IMR-90 (cell line): ENCODE measurements around the gene CMTM5. TPM values are rescaled to one million over a fixed set of nuclear protein-coding genes. Genes with fewer than 3 reads are reported as not detected.

Source experiments
- ATAC-seq: fragments of 200-7000 bp; cut with Tn5 transposase; 2 replicates; pipeline ENCODE4 v1.9.1; 2020; ENCODE audit warnings: low read depth, mild to moderate bottlenecking, moderate library complexity
- BruUV-seq: library from RNA; stranded (reverse); fragments of 400-500 nt; replicated peaks from 2 replicates; lab custom pipeline; 2021; lab: Mats Ljungman, UMichigan
- CTCF ChIA-PET: fragments of 300-600 bp; formaldehyde crosslinking; extraction: SDS; loops from one replicate; lab custom pipeline; 2021; ENCODE audit warnings: antibody characterized with exemption; lab: Yijun Ruan, JAX
- POLR2A ChIA-PET: fragments of 300-600 bp; sonication (Branson Sonifier 250); formaldehyde crosslinking; loops from one replicate; lab custom pipeline; 2022; ENCODE audit warnings: antibody characterized with exemption; ENCODE audit not compliant: unreplicated experiment; lab: Charles Lee
- DNase-seq: peaks from one replicate; pipeline ENCODE4 v3.0.0; 2013
- H2AFZ ChIP-seq: replicated peaks from 2 replicates; pipeline ENCODE3; 2013; ENCODE audit warnings: low read length, mild to moderate bottlenecking; ENCODE audit not compliant: poor library complexity
- H2AK5ac ChIP-seq: 2 replicates; pipeline ENCODE4 v1.6.1; 2013; ENCODE audit warnings: low read depth, low read length, inconsistent platforms
- H2AK9ac ChIP-seq: replicated peaks from 2 replicates; pipeline ENCODE3; 2013; ENCODE audit warnings: mild to moderate bottlenecking, low read depth, low read length, moderate library complexity; ENCODE audit not compliant: poor library complexity
- H2BK120ac ChIP-seq: 2 replicates; pipeline ENCODE4 v1.6.1; 2013; ENCODE audit warnings: low read depth, low read length, inconsistent platforms
- H2BK15ac ChIP-seq: 3 replicates; pipeline ENCODE4 v1.6.1; 2013; ENCODE audit warnings: low read depth, low read length, inconsistent platforms
- H2BK20ac ChIP-seq: 2 replicates; pipeline ENCODE4 v1.6.1; 2013; ENCODE audit warnings: low read depth, mild to moderate bottlenecking, inconsistent platforms, low read length, moderate library complexity
- H2BK5ac ChIP-seq: 2 replicates; pipeline ENCODE4 v1.6.1; 2013; ENCODE audit warnings: mild to moderate bottlenecking, low read depth, low read length, inconsistent platforms; ENCODE audit not compliant: poor library complexity, severe bottlenecking
- H3K14ac ChIP-seq: replicated peaks from 2 replicates; pipeline ENCODE4 v1.6.1; 2013; ENCODE audit warnings: low read depth, low read length, inconsistent platforms
- H3K18ac ChIP-seq: 2 replicates; pipeline ENCODE4 v1.6.1; 2013; ENCODE audit warnings: low read depth, low read length, control low read depth
- H3K23ac ChIP-seq: 2 replicates; pipeline ENCODE4 v1.6.1; 2013; ENCODE audit warnings: low read depth, low read length, inconsistent platforms
- H3K27ac ChIP-seq: 2 replicates; pipeline ENCODE4 v1.5.1; 2013; ENCODE audit warnings: mild to moderate bottlenecking, control low read depth, low read length; ENCODE audit not compliant: insufficient read depth
- H3K27me3 ChIP-seq: 2 replicates; pipeline ENCODE4 v1.6.1; 2013; ENCODE audit warnings: low read length; ENCODE audit not compliant: control insufficient read depth, insufficient read depth
- H3K36me3 ChIP-seq: 2 replicates; pipeline ENCODE4 v1.6.1; 2013; ENCODE audit warnings: low read length, mixed read lengths; ENCODE audit not compliant: control insufficient read depth, insufficient read depth
- H3K4ac ChIP-seq: 2 replicates; pipeline ENCODE4 v1.6.1; 2013; ENCODE audit warnings: low read depth, low read length, inconsistent platforms
- H3K4me1 ChIP-seq: 2 replicates; pipeline ENCODE4 v1.6.1; 2013; ENCODE audit warnings: low read length, mixed read lengths; ENCODE audit not compliant: control insufficient read depth, insufficient read depth
- H3K4me2 ChIP-seq: 2 replicates; pipeline ENCODE4 v1.6.1; 2013; ENCODE audit warnings: low read depth, mild to moderate bottlenecking, control low read depth, low read length, moderate library complexity
- H3K4me3 ChIP-seq: 2 replicates; pipeline ENCODE4 v1.5.1; 2013; ENCODE audit warnings: low read depth, mild to moderate bottlenecking, control low read depth, low read length, moderate library complexity; ENCODE audit not compliant: insufficient read depth
- H3K56ac ChIP-seq: 2 replicates; pipeline ENCODE4 v1.6.1; 2013; ENCODE audit warnings: low read length, inconsistent platforms; ENCODE audit not compliant: insufficient read depth; ENCODE audit errors: extremely low read depth
- H3K79me1 ChIP-seq, 2 experiments: 2 replicates each; pipeline ENCODE4 v1.6.1; 2013; ENCODE audit warnings: low read length in 2 of 2, inconsistent platforms in 1 of 2, low read depth in 1 of 2
- H3K9ac ChIP-seq: 2 replicates; pipeline ENCODE4 v1.6.1; 2013; ENCODE audit warnings: low read depth, low read length, control low read depth
- H3K9me1 ChIP-seq: 2 replicates; pipeline ENCODE4 v1.6.1; 2013; ENCODE audit warnings: low read length, inconsistent platforms; ENCODE audit not compliant: insufficient read depth
- H3K9me3 ChIP-seq: 2 replicates; pipeline ENCODE4 v1.6.1; 2013; ENCODE audit warnings: low read length; ENCODE audit not compliant: control insufficient read depth, insufficient read depth
- H4K20me1 ChIP-seq: 2 replicates; pipeline ENCODE4 v1.6.1; 2013; ENCODE audit warnings: low read length, inconsistent platforms; ENCODE audit not compliant: insufficient read depth
- H4K5ac ChIP-seq: 2 replicates; pipeline ENCODE4 v1.6.1; 2013; ENCODE audit warnings: mild to moderate bottlenecking, low read depth, low read length, control low read depth
- H4K8ac ChIP-seq, 2 experiments: 2 replicates each; pipeline ENCODE4 v1.6.1; 2013; ENCODE audit warnings: low read depth in 2 of 2, low read length in 2 of 2, control low read depth in 1 of 2, inconsistent platforms in 1 of 2
- H4K91ac ChIP-seq: 2 replicates; pipeline ENCODE4 v1.6.1; 2013; ENCODE audit warnings: low read depth, low read length, inconsistent platforms; ENCODE audit not compliant: insufficient read depth
- BHLHE40 ChIP-seq: fragments of 150-350 bp; IDR thresholded peaks from 2 replicates; pipeline ENCODE4 v1.6.1; 2016; ENCODE audit warnings: mild to moderate bottlenecking, low read depth, low read length
- CEBPB ChIP-seq: IDR thresholded peaks from 2 replicates; pipeline ENCODE4 v1.6.1; 2012; ENCODE audit warnings: low read depth, low read length, improper control_type of control experiment
- CHD1 ChIP-seq: IDR thresholded peaks from 2 replicates; pipeline ENCODE4 v1.6.1; 2012; ENCODE audit warnings: low read depth, low read length, improper control_type of control experiment
- ELK1 ChIP-seq: fragments of 150-350 bp; IDR thresholded peaks from 2 replicates; pipeline ENCODE4 v1.6.1; 2016; ENCODE audit warnings: low read depth, mild to moderate bottlenecking, low read length, moderate library complexity, borderline replicate concordance
- FOS ChIP-seq: fragments of 150-350 bp; IDR thresholded peaks from 2 replicates; pipeline ENCODE4 v1.6.1; 2016; ENCODE audit warnings: low read depth, low read length
- MAFK ChIP-seq: IDR thresholded peaks from 2 replicates; pipeline ENCODE4 v1.6.1; 2012; ENCODE audit warnings: low read depth, low read length, improper control_type of control experiment
- MAZ ChIP-seq: IDR thresholded peaks from 2 replicates; pipeline ENCODE4 v1.6.1; 2012; ENCODE audit warnings: low read depth, mild to moderate bottlenecking, low read length, improper control_type of control experiment, moderate library complexity, borderline replicate concordance
- MXI1 ChIP-seq: IDR thresholded peaks from 2 replicates; pipeline ENCODE4 v1.6.1; 2012; ENCODE audit warnings: low read depth, mild to moderate bottlenecking, low read length, moderate library complexity, borderline replicate concordance
- NFE2L2 ChIP-seq: fragments of 150-350 bp; IDR thresholded peaks from 2 replicates; pipeline ENCODE4 v1.6.1; 2016; ENCODE audit warnings: low read depth, mild to moderate bottlenecking, low read length
- POLR2A ChIP-seq: IDR thresholded peaks from 2 replicates; pipeline ENCODE4 v1.6.1; 2012; ENCODE audit warnings: mild to moderate bottlenecking, low read depth, low read length
- RAD21 ChIP-seq: IDR thresholded peaks from 2 replicates; pipeline ENCODE4 v1.6.1; 2012; ENCODE audit warnings: low read length, improper control_type of control experiment
- RCOR1 ChIP-seq: IDR thresholded peaks from 2 replicates; pipeline ENCODE4 v1.6.1; 2012; ENCODE audit warnings: mild to moderate bottlenecking, low read length, improper control_type of control experiment; ENCODE audit not compliant: insufficient replicate concordance
- RFX5 ChIP-seq: IDR thresholded peaks from 2 replicates; pipeline ENCODE4 v1.8.0; 2012; ENCODE audit warnings: low read depth, mild to moderate bottlenecking, low read length, moderate library complexity
- SMC3 ChIP-seq: fragments of 150-350 bp; IDR thresholded peaks from 2 replicates; pipeline ENCODE4 v1.6.1; 2016; ENCODE audit warnings: low read depth, mild to moderate bottlenecking, antibody characterized with exemption, low read length, moderate library complexity
- WGBS, 2 experiments: methylation state at CpG; one replicate each; pipeline versions ENCODE4 v1.1.5 to v1.1.7; 2013; ENCODE audit warnings: missing lambda C conversion rate in 2 of 2; ENCODE audit not compliant: insufficient read length in 1 of 2; ENCODE audit errors: extremely low coverage in 2 of 2; 5-methylcytosine and 5-hydroxymethylcytosine counted together
- dilution Hi-C: fragments of 300-500 bp; cut with HindIII; formaldehyde crosslinking; loops from one replicate; pipeline ENCODE4 v1.14.3; 2018; ENCODE audit warnings: low sequenced_read_pairs; ENCODE audit not compliant: unreplicated experiment
- in situ Hi-C: fragments of 300-500 bp; cut with MboI; formaldehyde crosslinking; loops from 3 replicates; pipeline ENCODE4 v1.14.3; 2019; ENCODE audit warnings: low sequenced_read_pairs, inconsistent platforms, mixed read lengths
- intact Hi-C: fragments of 100-400 bp; cut with micrococcal nuclease; formaldehyde crosslinking; loops from 2 replicates; pipeline ENCODE4 v1.10.0; 2022
- polyA plus RNA-seq, 3 experiments: library from polyadenylated mRNA; depleted of rRNA; stranded (reverse); fragments of >200 nt; gene quantifications; 2 replicates each; pipeline ENCODE4 v1.2.3, GENCODE V29; 2012; ENCODE audit warnings: low replicate concordance in 1 of 3
- total RNA-seq: library from RNA; depleted of rRNA; stranded (reverse); fragments of >200 nt; gene quantifications from 2 replicates; pipeline ENCODE4 v1.2.3, GENCODE V29; 2012
- TF ChIP-seq, protein P1 (sequence below): conservative IDR thresholded peaks from 2 replicates; pipeline ENCODE4 v1.5.1; 2012; ENCODE audit warnings: mild to moderate bottlenecking, low read depth, low read length, improper control_type of control experiment
- TF ChIP-seq, protein P2 (sequence below): fragments of 150-350 bp; IDR thresholded peaks from 2 replicates; pipeline ENCODE4 v1.6.1; 2017; ENCODE audit warnings: mild to moderate bottlenecking, antibody characterized with exemption, low read length, low read depth

Gene CMTM5
- total and polyA plus RNA-seq, 2 of the 4 experiments (the other 2 are of a cell fraction), result 0.07 TPM; not detected in 1

DNA sequence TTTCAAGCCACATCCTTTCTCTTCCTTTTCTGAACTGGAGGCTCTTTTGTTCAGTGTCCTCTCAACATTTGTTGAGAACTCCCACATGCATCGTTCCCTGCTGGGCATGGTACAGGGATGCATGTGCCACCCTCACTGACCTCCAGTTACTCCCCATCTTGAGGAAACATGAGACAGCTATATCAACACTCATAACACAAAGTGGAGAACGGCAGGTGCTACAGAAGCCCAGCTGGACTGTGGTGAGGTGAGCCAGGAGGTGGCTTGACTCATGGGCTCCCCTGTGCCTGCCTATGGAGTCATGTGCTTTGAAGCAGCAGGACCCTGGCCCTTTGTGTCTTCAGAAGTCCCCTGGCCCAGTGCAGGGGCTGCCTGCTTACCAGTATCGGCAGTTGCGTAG, 21.5 kb downstream of the CMTM5 start:
- in situ Hi-C loops, result no loop called here
- BruUV-seq, result no TSS peak
- H3K56ac ChIP-seq, result no peak overlapping the region
- H3K4me3 ChIP-seq, result no peak overlapping the region
- TF ChIP-seq ELK1, result no peak
- TF ChIP-seq SMC3, result no peak
- no peak for TF ChIP-seq CEBPB
- TF ChIP-seq BHLHE40, result no peak
- TF ChIP-seq RAD21, result no peak
- TF ChIP-seq MAZ, result no peak
- TF ChIP-seq POLR2A, result no peak
- TF ChIP-seq NFE2L2, result no peak
- TF ChIP-seq, protein P1, sequence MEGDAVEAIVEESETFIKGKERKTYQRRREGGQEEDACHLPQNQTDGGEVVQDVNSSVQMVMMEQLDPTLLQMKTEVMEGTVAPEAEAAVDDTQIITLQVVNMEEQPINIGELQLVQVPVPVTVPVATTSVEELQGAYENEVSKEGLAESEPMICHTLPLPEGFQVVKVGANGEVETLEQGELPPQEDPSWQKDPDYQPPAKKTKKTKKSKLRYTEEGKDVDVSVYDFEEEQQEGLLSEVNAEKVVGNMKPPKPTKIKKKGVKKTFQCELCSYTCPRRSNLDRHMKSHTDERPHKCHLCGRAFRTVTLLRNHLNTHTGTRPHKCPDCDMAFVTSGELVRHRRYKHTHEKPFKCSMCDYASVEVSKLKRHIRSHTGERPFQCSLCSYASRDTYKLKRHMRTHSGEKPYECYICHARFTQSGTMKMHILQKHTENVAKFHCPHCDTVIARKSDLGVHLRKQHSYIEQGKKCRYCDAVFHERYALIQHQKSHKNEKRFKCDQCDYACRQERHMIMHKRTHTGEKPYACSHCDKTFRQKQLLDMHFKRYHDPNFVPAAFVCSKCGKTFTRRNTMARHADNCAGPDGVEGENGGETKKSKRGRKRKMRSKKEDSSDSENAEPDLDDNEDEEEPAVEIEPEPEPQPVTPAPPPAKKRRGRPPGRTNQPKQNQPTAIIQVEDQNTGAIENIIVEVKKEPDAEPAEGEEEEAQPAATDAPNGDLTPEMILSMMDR, result no peak
- no peak for TF ChIP-seq CHD1
- TF ChIP-seq MXI1, result no peak
- no peak for TF ChIP-seq RFX5
- TF ChIP-seq, protein P2, sequence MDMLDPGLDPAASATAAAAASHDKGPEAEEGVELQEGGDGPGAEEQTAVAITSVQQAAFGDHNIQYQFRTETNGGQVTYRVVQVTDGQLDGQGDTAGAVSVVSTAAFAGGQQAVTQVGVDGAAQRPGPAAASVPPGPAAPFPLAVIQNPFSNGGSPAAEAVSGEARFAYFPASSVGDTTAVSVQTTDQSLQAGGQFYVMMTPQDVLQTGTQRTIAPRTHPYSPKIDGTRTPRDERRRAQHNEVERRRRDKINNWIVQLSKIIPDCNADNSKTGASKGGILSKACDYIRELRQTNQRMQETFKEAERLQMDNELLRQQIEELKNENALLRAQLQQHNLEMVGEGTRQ, result no peak
- TF ChIP-seq FOS, result no peak
- no peak for TF ChIP-seq MAFK
- TF ChIP-seq RCOR1, result no peak
- H3K36me3 ChIP-seq, result no peaks in the 10 kb centered on the region
- no peak overlapping the region for H2AK9ac ChIP-seq
- H4K91ac ChIP-seq, result no peak overlapping the region
- no peak overlapping the region for H3K9ac ChIP-seq
- H4K20me1 ChIP-seq, result no peaks in the 10 kb centered on the region
- H3K4ac ChIP-seq, result no peak overlapping the region
- H2BK20ac ChIP-seq, result no peak overlapping the region
- H2BK5ac ChIP-seq, result no peak overlapping the region
- no peak overlapping the region for H3K4me2 ChIP-seq
- H4K5ac ChIP-seq, result no peak overlapping the region
- H3K23ac ChIP-seq, result no peak overlapping the region
- H3K9me3 ChIP-seq, result no peaks in the 10 kb centered on the region
- H3K79me1 ChIP-seq, result no peaks in the 10 kb centered on the region
- CTCF ChIA-PET, result no interaction called here
- no peak overlapping the region for H2BK15ac ChIP-seq
- no peak overlapping the region for H3K14ac ChIP-seq
- intact Hi-C loops, result no loop called here
- H3K18ac ChIP-seq, result no peak overlapping the region
- DNase-seq, result no peak
- H4K8ac ChIP-seq, result no peak overlapping the region
- no peak overlapping the region for H2AK5ac ChIP-seq
- WGBS, 2 experiments, result 100% methylated on average over 2 of the region's 4 CpGs; no CpG with 5 or more reads in 1 of the 2 experiments
- H2AFZ ChIP-seq, result no peak overlapping the region
- dilution Hi-C loops, result no loop called here
- H3K27me3 ChIP-seq, result peaks cover 23% of the 10 kb centered on the region
- POLR2A ChIA-PET, result no interaction called here
- peaks cover 2% of the 10 kb centered on the region; the same call in 1 of the 2 replicates for H3K9me1 ChIP-seq
- no peak overlapping the region for H3K27ac ChIP-seq
- ATAC-seq, result no peak
- no peak overlapping the region for H2BK120ac ChIP-seq
- no peaks in the 10 kb centered on the region for H3K4me1 ChIP-seq
